GM12892 (cell line): ENCODE measurements around the gene U2AF2.

Experiments used
- DNase-seq: peaks from one replicate; pipeline ENCODE4 v3.0.0; 2011; ENCODE audit not compliant: insufficient read length
- FAIRE-seq: peaks from 2 replicates; lab custom pipeline; 2011; peaks lifted over from hg19 to GRCh38; lab: Jason Lieb, UNC
- POLR2A ChIP-seq: IDR thresholded peaks from 2 replicates; pipeline ENCODE4 v1.6.1; 2011; ENCODE audit warnings: low read depth, low read length, control low read depth
- POLR2AphosphoS5 ChIP-seq: IDR thresholded peaks from 2 replicates; pipeline ENCODE4 v1.6.1; 2011; ENCODE audit warnings: low read depth, low read length, control low read depth
- TAF1 ChIP-seq: IDR thresholded peaks from 2 replicates; pipeline ENCODE4 v1.6.1; 2011; ENCODE audit warnings: low read depth, mild to moderate bottlenecking, control low read depth, low read length, borderline replicate concordance

Gene U2AF2

GRCh38 chr19:55638864-55639359 lies 15.9 kb upstream of the U2AF2 start:
- no peak; the same call in 1 of the 2 replicates for TF ChIP-seq TAF1
- TF ChIP-seq POLR2A, result no peak
- TF ChIP-seq POLR2AphosphoS5, result peak; percentile 38; the same call in 1 of the 2 replicates
- DNase-seq (no peak), FAIRE-seq (peak; percentile 48)

DNA sequence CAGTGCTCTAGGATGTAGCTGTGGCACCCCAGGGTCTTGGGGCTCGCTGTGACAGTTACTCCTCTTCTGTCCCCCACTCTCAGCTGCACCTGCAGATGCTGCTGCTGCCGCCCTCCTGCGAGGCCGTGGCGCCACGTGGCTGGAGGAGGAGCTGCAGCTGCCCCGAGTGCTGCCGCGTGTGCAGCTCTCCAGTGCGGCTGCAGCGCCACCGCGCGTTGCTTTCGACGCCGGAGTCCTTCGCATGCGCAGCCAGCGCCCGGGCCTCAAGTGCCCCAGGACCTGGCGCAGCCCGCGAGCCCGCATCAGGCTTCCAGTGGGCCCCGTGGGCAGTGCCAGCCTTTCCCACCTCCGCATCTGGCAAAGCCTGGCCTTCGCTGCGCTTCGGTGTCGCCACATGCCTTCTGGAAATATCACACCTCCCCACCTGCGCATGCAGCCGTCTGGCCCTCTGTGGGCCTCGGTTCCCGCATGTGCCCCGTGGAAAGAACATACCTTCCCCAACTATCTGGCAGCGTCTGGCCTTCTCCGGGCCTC lies 14.7 kb upstream of the U2AF2 start:
- no peak for DNase-seq
- TF ChIP-seq TAF1, result no peak
- no peak for TF ChIP-seq POLR2AphosphoS5
- peak; percentile 55; the same call in 1 of the 2 replicates for TF ChIP-seq POLR2A
- no peak for FAIRE-seq

DNA sequence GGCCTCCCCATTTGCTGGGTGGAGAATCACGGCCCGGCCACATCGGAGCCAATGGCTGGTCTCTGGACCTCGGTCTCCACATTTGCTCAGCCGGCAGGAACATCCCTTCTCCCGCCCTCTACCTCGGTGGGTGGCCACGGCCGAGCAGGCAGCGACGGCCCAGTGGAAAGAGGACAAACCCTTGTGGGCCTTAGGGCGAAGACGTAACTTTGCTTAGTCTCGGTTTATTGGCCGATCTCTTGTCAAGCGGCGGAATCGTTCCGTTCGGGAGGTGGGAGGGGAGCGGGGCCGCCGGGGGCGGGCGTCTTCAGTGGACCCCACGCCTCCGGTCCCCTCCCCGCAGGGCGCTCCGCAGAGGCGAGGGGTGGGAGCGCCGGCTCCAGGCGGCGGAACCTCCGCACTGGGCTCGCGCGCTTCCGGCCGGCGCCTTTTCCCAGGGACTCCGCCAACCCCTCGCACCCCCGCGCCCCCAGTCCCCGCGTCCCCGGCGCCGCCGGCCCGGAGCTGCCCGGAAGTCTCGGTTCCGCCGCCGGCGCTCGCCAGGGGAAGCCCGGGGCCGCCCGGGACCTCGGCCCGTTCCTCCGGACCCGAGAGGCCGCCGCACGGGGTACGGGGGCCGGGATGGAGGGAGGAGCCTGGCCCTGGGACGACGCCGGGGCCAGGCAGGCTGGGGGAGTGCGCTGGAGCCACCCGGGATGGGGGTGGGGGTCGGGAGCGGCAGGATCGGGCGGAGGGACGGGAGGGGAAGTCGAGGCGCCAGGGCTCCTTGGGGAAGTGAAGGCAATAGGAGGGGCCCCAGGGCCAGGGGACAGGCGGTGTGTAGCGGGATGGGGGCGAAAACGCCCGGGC lies 14.0 kb upstream of the U2AF2 start, which contains the start of gene ZNF580:
TSS of gene ZNF580 (plus strand) at position 426 of the 849 bp plus-strand sequence. CDS start 1,507 bp downstream, outside the sequence.
- peak; percentile 27 for FAIRE-seq
- no peak for TF ChIP-seq POLR2A
- TF ChIP-seq POLR2AphosphoS5, result no peak
- TF ChIP-seq TAF1, result no peak

DNA sequence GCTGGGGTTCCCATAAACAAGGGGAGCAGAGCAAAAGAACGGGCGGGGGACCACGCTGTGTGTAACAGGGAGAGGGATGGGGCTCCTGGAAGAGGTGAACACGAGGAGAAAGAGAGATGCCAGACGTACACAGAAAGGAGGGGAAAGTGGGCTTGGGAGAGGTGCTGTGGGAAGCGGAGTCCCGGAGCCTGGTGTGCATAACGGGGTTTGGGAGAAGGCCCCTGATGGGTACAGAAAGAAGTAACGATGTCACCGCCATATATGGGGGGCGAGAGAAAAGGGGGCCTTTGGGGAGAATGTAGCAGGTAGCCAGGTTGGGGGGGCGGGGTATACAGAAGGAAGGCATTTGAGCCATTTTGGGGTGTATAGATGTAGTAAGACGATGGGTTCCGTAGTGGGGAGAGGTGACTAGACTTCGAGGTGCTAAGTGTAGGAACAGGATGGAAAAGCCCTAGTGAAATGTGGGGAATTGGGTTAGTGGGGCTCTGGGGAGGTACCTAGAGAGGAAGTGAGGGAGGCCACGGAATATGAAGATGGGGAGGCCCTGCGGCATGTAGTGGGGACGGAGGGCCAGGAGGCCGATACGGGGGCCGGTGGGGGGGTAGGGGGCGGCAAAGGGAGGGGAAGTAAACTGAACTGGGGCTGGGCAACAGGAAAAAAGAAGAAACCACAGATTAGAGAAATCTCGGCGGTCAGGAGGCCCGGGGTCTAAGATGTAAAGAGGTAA lies 13.2 kb upstream of the U2AF2 start:
- peak; percentile 40 for FAIRE-seq
- DNase-seq, result no peak
- no peak for TF ChIP-seq POLR2AphosphoS5
- no peak for TF ChIP-seq POLR2A
- no peak for TF ChIP-seq TAF1

More for the DNA sequence above, 14.0 kb upstream of the U2AF2 start, which contains the start of gene ZNF580:
- peak; percentile 71 for DNase-seq

DNA sequence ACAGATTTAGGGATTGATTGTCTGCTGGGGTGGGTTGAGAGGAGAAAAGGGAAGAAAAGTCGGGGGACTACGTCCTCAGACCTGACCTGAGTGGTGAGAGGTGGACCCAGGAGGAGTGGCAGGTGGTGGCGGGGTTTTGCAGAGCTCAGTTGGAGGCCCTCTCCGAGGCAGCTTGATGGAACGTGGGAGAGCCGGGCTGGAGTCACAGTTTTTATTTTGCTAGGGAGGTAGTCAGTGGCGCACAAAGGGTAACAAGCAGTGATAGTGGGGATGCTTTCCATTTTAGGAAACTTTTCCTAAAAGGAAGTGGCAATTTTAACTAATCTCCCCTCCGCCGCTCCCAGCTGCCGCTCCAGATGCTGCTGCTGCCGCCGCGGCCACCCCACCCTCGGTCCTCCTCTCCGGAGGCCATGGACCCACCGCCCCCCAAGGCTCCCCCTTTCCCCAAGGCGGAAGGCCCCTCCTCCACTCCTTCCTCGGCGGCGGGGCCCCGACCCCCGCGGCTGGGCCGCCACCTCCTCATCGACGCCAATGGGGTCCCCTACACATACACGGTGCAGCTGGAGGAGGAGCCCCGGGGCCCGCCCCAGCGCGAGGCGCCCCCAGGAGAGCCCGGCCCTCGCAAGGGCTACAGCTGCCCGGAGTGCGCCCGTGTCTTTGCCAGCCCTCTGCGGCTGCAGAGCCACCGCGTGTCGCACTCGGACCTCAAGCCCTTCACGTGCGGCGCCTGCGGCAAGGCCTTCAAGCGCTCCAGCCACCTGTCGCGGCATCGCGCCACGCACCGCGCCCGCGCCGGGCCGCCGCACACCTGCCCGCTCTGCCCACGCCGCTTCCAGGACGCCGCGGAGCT lies 12.5 kb upstream of the U2AF2 start:
- TF ChIP-seq POLR2A (0 out of 2 replicates have a peak, but pooled peaks have one; percentile 29), TAF1 (no peak), POLR2AphosphoS5 (no peak; the same call in 1 of the 2 replicates)
- no peak for DNase-seq
- FAIRE-seq, result no peak

- peak; percentile 84 for DNase-seq
- TF ChIP-seq POLR2AphosphoS5, result peak; percentile 4
- TF ChIP-seq TAF1, result peak; percentile 62; the same call in 1 of the 2 replicates
- TF ChIP-seq POLR2A, result peak; percentile 53; the same call in 1 of the 2 replicates
- peak; percentile 88 for FAIRE-seq
Observed at GRCh38 chr19:55643003-55643886, 11.6 kb upstream of the U2AF2 start, which contains the start of gene ZNF581. Gene ZNF581, plus strand, starts transcription at chr19:55643649. Its CDS starts 923 bp downstream, at chr19:55644572.

- DNase-seq (no peak), FAIRE-seq (no peak)
- TF ChIP-seq POLR2A, result no peak
- TF ChIP-seq TAF1, result no peak
- TF ChIP-seq POLR2AphosphoS5, result no peak
Observed at GRCh38 chr19:55643887-55644176, 11.0 kb upstream of the U2AF2 start.

- DNase-seq (no peak), FAIRE-seq (no peak)
- TF ChIP-seq TAF1, result no peak
- TF ChIP-seq POLR2A, result no peak
- no peak for TF ChIP-seq POLR2AphosphoS5
Observed at GRCh38 chr19:55644191-55644833, 10.5 kb upstream of the U2AF2 start.

- FAIRE-seq (no peak), DNase-seq (no peak)
- TF ChIP-seq POLR2A (no peak), TAF1 (no peak), POLR2AphosphoS5 (no peak)
Observed at GRCh38 chr19:55644842-55645511, 9.9 kb upstream of the U2AF2 start.
